NCI-H460 (cell line): ENCODE data around the gene TBCK. TPM values are rescaled to one million over a fixed set of nuclear protein-coding genes. Genes with fewer than 3 reads are reported as not detected.
"Not testable (repeated sequence)": the region's sequence is repeated elsewhere in the genome, so short reads cannot be mapped to it uniquely, and the experiment has no call there.

Source experiments
- DNase-seq: peaks from one replicate; pipeline ENCODE4 v3.0.0-alpha.2; 2016; ENCODE audit warnings: low read depth; ENCODE audit errors: extremely low read depth
- total RNA-seq: library from RNA; depleted of rRNA; stranded (reverse); fragments of >200 nt; shearing (Covaris generic); gene quantifications from 2 replicates; pipeline ENCODE4 v1.2.3, GENCODE V29; 2014

Gene TBCK
- total RNA-seq, 1 experiment from 2014 or later: 17.4 TPM

- DNase-seq: no peak
Measured at GRCh38 chr4:106136777-106137331, 179.2 kb downstream of the TBCK start.

GRCh38 chr4:106132045-106132444 lies 184.0 kb downstream of the TBCK start:
- DNase-seq: no peak

DNA sequence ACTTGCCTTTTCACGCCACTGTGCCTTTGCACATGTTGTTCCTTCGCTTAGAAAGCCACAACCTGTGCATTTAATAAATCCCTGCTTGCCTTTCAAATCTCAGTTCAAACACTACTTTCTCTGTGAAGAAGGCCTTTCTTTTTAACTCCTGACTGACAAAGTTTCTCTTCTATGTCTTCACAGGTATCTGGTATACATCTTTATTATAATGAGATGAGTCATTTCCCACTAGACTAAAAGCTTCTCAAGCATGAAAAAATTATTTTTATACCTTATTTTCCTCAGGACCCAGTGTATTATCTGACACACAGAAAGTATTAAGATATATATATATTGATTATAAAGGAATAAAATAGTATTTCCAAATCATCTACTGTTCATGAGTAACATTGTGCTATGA lies 189.9 kb downstream of the TBCK start:
- no peak for DNase-seq

DNA sequence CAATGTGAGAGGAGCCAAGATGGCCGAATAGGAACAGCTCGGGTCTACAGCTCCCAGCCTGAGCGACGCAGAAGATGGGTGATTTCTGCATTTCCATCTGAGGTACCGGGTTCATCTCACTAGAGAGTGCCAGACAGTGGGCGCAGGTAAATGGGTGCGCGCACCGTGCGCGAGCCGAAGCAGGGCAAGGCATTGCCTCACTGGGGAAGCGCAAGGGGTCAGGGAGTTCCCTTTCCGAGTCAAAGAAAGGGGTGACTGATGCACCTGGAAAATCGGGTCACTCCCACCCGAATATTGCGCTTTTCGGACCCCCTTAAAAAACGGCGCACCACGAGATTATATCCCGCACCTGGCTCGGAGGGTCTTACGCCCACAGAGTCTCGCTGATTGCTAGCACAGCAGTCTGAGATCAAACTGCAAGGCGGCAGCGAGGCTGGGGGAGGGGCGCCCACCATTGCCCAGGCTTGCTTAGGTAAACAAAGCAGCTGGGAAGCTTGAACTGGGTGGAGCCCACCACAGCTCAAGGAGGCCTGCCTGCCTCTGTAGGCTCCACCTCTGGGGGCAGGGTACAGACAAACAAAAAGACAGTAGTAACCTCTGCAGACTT lies 196.0 kb downstream of the TBCK start:
- not testable (repeated sequence) for DNase-seq

DNA sequence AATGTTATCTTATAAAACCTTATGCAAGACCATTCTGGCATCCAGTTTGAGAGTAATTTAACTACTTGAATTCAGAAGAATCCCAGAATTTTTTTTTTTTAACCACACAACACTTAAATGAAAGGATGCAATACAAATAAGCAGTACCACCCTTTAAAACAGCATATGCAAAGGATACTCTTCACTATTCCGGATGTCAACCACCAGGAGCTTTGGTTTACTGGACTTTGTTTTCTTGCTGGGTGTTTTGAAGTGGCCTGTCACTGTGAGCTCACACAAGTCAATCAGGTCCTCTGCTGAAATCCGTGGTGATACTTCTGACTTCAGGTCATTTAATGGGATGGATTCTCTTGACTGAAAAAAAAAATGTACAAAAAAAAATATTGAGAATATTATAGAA lies 200.0 kb downstream of the TBCK start:
- DNase-seq: no peak

DNA sequence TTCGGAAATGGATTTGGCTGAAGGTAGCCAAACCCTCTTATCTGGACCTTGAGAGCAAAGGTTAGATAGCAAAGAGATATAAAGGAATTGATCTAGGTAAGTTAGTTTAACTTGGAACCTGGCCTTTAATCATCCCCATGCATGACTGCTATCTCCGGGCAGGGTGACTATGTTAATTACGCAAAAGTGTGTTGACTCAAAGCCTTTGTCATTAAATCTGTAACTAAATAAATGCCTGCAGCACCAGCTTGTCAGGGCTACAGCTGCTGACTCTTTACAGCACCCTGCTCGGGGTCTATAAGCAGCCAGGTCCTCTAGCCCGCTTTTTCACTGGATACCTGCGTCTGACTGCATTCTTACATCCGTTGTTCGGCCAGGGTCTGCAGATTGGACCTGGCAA lies 201.7 kb downstream of the TBCK start:
- DNase-seq: no peak

GRCh38 chr4:106111778-106112469 lies 204.1 kb downstream of the TBCK start:
- DNase-seq: not testable (repeated sequence)

DNA sequence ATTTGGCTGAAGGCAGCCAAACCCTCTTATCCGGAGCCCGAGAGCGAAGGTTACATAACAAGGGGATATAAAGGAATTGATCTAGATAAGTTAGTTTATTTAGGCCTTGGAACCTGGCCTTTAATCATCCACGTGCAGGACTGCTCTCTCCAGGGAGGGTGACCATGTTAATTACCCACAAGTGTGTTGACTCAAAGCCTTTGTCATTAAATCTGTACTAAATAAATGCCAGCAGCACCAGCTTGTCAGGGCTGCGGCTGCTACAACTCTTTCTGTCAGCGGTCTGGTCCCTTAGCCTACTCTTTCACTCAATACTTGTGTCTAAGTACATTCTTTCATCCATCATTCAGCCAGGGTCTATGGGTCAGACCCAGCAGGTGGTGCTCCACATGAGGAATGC lies 206.1 kb downstream of the TBCK start:
- DNase-seq: no peak

GRCh38 chr4:106105697-106106096 lies 210.3 kb downstream of the TBCK start:
- no peak for DNase-seq

DNA sequence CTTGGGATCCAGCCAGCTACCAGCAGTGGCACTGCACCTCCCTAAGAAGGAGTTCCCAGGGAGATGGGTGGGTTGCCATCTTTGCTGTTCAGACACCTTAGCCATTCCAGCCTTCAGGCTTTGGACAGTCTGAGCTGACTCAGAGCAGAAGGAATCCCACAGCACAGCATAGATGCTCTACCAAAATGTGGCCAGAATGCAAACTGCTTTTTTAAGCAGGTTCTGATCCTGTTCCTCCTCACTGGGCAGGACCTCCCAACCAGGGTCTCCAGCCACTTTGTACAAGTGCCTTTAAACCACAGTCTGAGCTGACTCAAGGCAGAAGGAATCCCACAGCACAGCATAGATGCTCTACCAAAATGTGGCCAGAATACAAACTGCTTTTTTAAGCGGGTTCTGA lies 211.7 kb downstream of the TBCK start:
- DNase-seq: no peak

GRCh38 chr4:106096454-106096853 lies 219.6 kb downstream of the TBCK start:
- DNase-seq: no peak

DNA sequence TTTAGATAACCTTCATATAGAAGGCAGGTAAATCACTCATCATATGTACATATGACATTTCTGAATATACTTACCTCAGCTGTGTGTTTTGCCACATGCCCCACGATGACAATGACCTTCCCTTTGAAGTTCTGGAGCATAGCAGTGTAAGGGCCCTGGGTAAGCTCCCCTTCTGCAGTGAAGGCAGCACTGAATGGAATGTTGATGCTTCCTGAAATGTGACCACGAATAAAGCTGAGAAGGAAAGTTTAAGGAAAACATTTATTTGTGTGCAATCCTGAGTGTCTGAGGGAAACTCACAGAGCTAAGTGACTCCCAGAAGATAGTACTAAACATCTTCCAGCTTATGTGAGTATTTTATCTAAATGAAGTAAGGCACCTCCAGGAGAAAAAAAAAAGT lies 220.6 kb downstream of the TBCK start:
- DNase-seq: no peak

GRCh38 chr4:106092361-106093040 lies 223.5 kb downstream of the TBCK start:
- DNase-seq: no peak

DNA sequence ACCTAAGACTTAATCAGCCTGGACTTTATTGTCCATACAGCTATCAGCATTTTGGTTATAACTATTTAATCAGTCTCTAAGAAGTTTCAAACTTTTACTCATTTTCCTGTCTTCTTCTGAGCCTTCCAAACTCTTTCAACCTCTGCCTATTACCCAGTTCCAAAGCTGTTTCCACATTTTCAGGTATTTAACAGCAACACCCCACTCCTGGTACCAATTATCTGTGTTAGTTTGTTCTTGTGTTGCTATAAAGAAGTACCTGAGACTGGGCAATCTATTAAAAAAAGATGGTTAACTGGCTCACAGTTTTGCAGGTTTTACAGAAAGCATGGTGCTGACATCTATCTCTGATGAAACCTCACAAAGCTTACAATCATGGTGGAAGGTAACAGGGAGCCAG lies 225.2 kb downstream of the TBCK start:
- DNase-seq: no peak

- DNase-seq: no peak
Measured at GRCh38 chr4:106083065-106083464, 232.9 kb downstream of the TBCK start.

- DNase-seq: no peak
Measured at GRCh38 chr4:106080376-106080775, 235.6 kb downstream of the TBCK start.

DNA sequence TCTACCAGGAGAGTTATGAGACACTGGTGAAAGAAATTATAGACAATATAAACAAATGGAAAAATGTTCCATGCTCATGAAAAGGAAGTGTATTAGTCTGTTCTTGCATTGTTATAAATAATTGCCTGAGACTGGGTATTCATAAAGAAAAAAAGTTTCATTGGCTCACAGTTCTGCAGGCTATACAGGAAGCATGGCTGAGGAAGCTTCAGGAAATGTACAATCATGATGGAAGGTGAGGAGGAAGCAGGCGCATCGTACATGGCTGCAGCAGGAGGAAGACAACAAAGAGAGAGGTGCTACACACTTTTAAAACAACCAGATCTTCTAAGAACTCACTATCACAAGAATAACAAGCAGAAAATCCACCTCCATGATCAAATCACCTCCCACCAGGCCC lies 236.4 kb downstream of the TBCK start:
- no peak for DNase-seq

DNA sequence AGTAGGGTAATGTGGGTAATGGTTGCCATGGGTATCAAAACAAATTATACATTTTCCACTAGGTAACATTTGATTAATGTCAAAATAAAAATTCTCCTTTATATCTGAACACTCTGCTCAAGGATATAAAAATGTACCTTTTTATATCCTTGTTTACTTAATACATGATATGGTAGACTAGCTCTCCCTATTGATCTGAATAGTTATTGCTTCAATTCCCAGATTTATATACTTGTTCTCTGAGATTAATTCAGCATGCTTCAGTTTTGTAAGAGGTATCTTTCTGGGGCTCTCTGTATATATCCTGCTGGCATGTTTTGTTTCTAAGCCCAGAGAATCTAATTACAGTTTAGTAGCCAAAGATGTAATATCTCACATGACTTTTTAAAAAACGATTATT lies 251.0 kb downstream of the TBCK start:
- DNase-seq: no peak

DNA sequence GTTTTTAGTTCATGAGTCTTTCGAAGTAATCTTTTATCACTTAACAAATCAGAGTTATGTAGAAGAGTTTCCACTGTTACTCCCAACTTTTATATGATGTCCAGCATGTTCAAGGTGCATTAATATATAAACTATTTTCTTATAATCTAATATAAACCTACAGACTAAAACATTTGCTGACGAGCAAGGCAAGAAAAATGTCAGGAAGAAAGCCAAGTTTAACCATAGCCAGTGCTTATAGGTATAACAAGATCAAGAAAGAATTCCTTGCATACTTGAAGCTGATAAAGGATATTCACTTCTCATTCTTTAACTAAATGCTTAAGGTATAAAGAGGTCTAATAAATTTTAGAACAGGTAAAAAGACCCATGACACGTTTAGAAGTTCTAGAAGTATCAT lies 253.0 kb downstream of the TBCK start:
- DNase-seq: no peak

DNA sequence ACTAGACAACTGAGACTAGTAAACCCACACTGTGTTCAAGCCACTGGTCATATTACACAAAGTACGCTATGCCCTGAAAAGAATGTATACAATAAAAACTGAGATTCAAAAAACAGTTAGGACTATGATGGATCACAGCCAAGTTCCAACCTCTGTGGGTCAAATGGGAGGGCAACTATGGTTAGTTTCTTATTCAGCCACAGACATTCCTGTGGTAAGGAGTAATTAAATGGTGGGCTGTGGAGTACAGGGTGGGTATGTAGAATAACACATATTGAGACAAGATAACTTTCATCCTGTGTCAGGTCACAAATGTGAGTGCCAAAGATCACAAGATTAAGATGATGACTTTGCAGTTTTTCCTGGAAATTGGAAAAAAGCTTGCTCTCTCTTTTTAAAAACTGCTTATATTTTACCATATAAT lies 253.5 kb downstream of the TBCK start:
- no peak for DNase-seq

DNA sequence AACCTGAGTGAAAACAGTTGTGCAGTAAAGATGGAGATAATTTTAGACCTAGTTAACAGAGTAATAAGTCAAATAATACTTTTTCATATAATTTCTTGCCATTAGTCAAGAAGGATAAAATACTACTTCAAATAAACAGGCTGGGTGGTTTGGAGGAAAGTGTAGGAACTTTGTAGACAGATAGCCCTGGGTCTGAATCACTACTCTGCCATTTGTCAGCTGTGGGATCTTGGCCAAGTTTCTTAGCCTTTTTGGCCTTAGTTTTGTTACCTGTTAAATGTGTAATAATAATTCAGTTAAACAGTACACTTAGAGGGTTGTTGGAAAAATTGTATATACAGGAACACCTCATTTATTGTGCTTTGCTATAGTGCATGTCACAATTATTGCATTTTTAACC lies 257.1 kb downstream of the TBCK start:
- no peak for DNase-seq

- DNase-seq: no peak
Measured at GRCh38 chr4:106056914-106057313, 259.1 kb downstream of the TBCK start.
